PC-3 (cell line): ENCODE data around the gene PHEX. TPM values are rescaled to one million over a fixed set of nuclear protein-coding genes. Genes with fewer than 3 reads are reported as not detected.

Experiments
- ATAC-seq: fragments of 200-7000 bp; cut with Tn5 transposase; 2 replicates; pipeline ENCODE4 v1.9.1; 2020; ENCODE audit warnings: mild to moderate bottlenecking, moderate library complexity
- BruUV-seq: library from RNA; stranded (reverse); fragments of 400-500 nt; replicated peaks from 2 replicates; lab custom pipeline; 2021; lab: Mats Ljungman, UMichigan
- CTCF ChIA-PET: fragments of 300-600 bp; sonication (Branson Sonifier 250); formaldehyde crosslinking; loops from one replicate; lab custom pipeline; 2022; ENCODE audit warnings: antibody characterized with exemption; lab: Charles Lee
- POLR2A ChIA-PET: fragments of 300-600 bp; sonication (Branson Sonifier 250); formaldehyde crosslinking; loops from one replicate; lab custom pipeline; 2022; ENCODE audit warnings: antibody characterized with exemption; ENCODE audit not compliant: unreplicated experiment; lab: Charles Lee
- DNase-seq: peaks from one replicate; pipeline ENCODE4 v3.0.0-alpha.2; 2015
- H2AFZ ChIP-seq: fragments of 300-600 bp; sonication (generic); 2 replicates; pipeline ENCODE4 v1.6.0; 2016; ENCODE audit warnings: antibody characterized with exemption, low read length
- H3F3A ChIP-seq: fragments of 300-600 bp; sonication (generic); one replicate; pipeline ENCODE4 v1.6.0; 2017; ENCODE audit warnings: antibody characterized with exemption, low read length, control low read depth, mild to moderate bottlenecking; ENCODE audit not compliant: unreplicated experiment
- H3K27ac ChIP-seq: fragments of 300-600 bp; sonication (generic); 2 replicates; pipeline ENCODE4 v1.5.1; 2016; ENCODE audit warnings: mild to moderate bottlenecking, low read length
- H3K27me3 ChIP-seq: fragments of 300-600 bp; sonication (generic); 2 replicates; pipeline ENCODE4 v1.6.1; 2016; ENCODE audit warnings: low read length, mixed read lengths
- H3K36me3 ChIP-seq: fragments of 300-600 bp; sonication (generic); 2 replicates; pipeline ENCODE4 v1.6.1; 2016; ENCODE audit warnings: low read depth, mixed run types, low read length, mixed read lengths
- H3K4me1 ChIP-seq: fragments of 300-600 bp; sonication (generic); 2 replicates; pipeline ENCODE4 v1.5.1; 2016; ENCODE audit warnings: low read length; ENCODE audit not compliant: insufficient read depth
- H3K4me2 ChIP-seq: fragments of 300-600 bp; sonication (generic); 2 replicates; pipeline ENCODE4 v1.6.0; 2016; ENCODE audit warnings: low read length
- H3K4me3 ChIP-seq: fragments of 300-600 bp; sonication (generic); 2 replicates; pipeline ENCODE4 v1.5.1; 2016; ENCODE audit warnings: mild to moderate bottlenecking, low read length, mixed read lengths
- H3K79me2 ChIP-seq: fragments of 300-600 bp; sonication (generic); 2 replicates; pipeline ENCODE4 v1.6.1; 2017; ENCODE audit warnings: low read length, mixed read lengths
- H3K9ac ChIP-seq: fragments of 300-600 bp; sonication (generic); 2 replicates; pipeline ENCODE4 v1.6.0; 2016; ENCODE audit warnings: mild to moderate bottlenecking, low read length
- H3K9me2 ChIP-seq: fragments of 300-600 bp; sonication (generic); replicated peaks from 2 replicates; pipeline ENCODE4 v1.6.1; 2016; ENCODE audit warnings: mixed run types, low read length, mixed read lengths
- H3K9me3 ChIP-seq: fragments of 300-600 bp; sonication (generic); 2 replicates; pipeline ENCODE4 v1.6.1; 2016; ENCODE audit warnings: low read length, mixed read lengths
- H4K20me1 ChIP-seq: fragments of 300-600 bp; sonication (generic); 2 replicates; pipeline ENCODE4 v1.6.1; 2016; ENCODE audit warnings: low read length, mixed read lengths
- EZH2 ChIP-seq: fragments of 300-600 bp; sonication (generic); IDR thresholded peaks from one replicate; pipeline ENCODE4 v1.6.1; 2017; ENCODE audit warnings: antibody characterized with exemption, mild to moderate bottlenecking, low read length; ENCODE audit not compliant: unreplicated experiment
- EZH2phosphoT487 ChIP-seq: fragments of 300-600 bp; sonication (generic); IDR thresholded peaks from 2 replicates; pipeline ENCODE4 v1.6.1; 2018; ENCODE audit warnings: mild to moderate bottlenecking, antibody characterized with exemption, low read length, borderline replicate concordance
- intact Hi-C: fragments of 100-400 bp; cut with micrococcal nuclease; formaldehyde crosslinking; loops from 2 replicates; pipeline ENCODE4 v1.9.0; 2023
- total RNA-seq: library from RNA; depleted of rRNA; stranded (reverse); fragments of >200 nt; gene quantifications from 2 replicates; pipeline ENCODE4 v1.2.3, GENCODE V29; 2014
- TF ChIP-seq, protein P1 (sequence below): fragments of 300-600 bp; sonication (generic); conservative IDR thresholded peaks from 2 replicates; pipeline ENCODE4 v1.5.1; 2017; ENCODE audit warnings: antibody characterized with exemption, low read depth, mild to moderate bottlenecking, low read length

Gene PHEX
- total RNA-seq, 1 experiment from 2014 or later, result 0.62 TPM

DNA sequence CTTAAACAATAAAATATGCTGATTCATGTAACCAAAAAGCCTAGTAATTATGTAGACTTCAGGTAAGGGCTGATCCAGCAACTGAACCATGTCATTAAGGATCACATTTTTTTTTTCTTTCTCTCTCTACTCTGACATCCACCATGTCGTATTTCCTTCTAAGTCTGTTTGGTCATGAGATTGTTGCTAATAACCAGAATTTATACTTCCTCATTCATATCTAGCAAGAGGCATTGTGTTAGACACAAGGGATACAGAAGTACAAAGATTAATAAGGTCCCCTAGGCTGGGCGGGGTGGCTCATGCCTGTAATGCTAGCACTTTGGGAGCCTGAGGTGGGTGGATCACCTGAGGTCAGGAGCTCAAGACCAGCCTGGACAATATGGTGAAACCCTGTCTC lies 24.1 kb downstream of the PHEX start:
- TF ChIP-seq EZH2 (no peak), EZH2phosphoT487 (no peak)
- TF ChIP-seq, protein P1, sequence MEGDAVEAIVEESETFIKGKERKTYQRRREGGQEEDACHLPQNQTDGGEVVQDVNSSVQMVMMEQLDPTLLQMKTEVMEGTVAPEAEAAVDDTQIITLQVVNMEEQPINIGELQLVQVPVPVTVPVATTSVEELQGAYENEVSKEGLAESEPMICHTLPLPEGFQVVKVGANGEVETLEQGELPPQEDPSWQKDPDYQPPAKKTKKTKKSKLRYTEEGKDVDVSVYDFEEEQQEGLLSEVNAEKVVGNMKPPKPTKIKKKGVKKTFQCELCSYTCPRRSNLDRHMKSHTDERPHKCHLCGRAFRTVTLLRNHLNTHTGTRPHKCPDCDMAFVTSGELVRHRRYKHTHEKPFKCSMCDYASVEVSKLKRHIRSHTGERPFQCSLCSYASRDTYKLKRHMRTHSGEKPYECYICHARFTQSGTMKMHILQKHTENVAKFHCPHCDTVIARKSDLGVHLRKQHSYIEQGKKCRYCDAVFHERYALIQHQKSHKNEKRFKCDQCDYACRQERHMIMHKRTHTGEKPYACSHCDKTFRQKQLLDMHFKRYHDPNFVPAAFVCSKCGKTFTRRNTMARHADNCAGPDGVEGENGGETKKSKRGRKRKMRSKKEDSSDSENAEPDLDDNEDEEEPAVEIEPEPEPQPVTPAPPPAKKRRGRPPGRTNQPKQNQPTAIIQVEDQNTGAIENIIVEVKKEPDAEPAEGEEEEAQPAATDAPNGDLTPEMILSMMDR, result no peak
- Histone ChIP-seq H3K4me2 (no peak overlapping the region), H2AFZ (no peak overlapping the region), H3K4me3 (no peak overlapping the region), H3K9me3 (no peaks in the 10 kb centered on the region), H3K9me2 (no peaks in the 10 kb centered on the region), H3K36me3 (no peaks in the 10 kb centered on the region), H3K27me3 (no peaks in the 10 kb centered on the region), H3K4me1 (peaks cover 21% of the 10 kb centered on the region), H4K20me1 (no peaks in the 10 kb centered on the region), H3K27ac (no peak overlapping the region), H3K9ac (no peak overlapping the region), H3K79me2 (no peaks in the 10 kb centered on the region), H3F3A (no peaks in the 10 kb centered on the region)
- ATAC-seq (no peak), DNase-seq (no peak)
- intact Hi-C loops, result no loop called here
- CTCF ChIA-PET, result no interaction called here
- BruUV-seq, result no TSS peak
- POLR2A ChIA-PET, result no interaction called here

DNA sequence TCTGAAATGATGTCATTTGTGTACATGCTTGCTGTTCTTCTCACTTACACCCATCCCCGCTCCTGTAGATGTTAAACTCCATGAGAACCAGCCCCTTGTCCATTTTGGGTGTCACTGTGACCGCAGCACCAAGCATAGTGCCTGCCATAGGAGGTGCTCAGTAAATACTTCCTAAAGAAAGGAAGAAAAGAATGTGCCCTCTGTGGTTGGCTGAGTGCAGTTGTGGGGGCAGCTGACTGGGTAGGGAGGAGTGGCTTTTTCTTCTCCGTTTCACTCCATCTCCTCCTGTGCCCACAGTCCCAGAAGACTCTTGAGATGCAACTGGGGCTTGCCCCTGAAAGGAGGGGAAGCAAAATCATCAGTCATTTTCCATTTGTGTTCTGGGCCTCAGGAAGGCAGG lies 25.5 kb downstream of the PHEX start:
- H3K36me3 ChIP-seq, result no peaks in the 10 kb centered on the region
- ChIA-PET POLR2A (no interaction called here), CTCF (no interaction called here)
- no peaks in the 10 kb centered on the region for H3K27me3 ChIP-seq
- TF ChIP-seq EZH2 (no peak), EZH2phosphoT487 (no peak)
- TF ChIP-seq, protein P1, result no peak
- no peak overlapping the region for H2AFZ ChIP-seq
- H3K4me2 ChIP-seq, result no peak overlapping the region
- H3K4me1 ChIP-seq, result peaks cover 25% of the 10 kb centered on the region
- BruUV-seq, result no TSS peak
- no peaks in the 10 kb centered on the region for H3K79me2 ChIP-seq
- no peaks in the 10 kb centered on the region for H3K9me3 ChIP-seq
- no peaks in the 10 kb centered on the region for H3F3A ChIP-seq
- H3K9me2 ChIP-seq, result no peaks in the 10 kb centered on the region
- no peak for DNase-seq
- H3K27ac ChIP-seq, result no peak overlapping the region
- H3K4me3 ChIP-seq, result no peak overlapping the region
- no peaks in the 10 kb centered on the region for H4K20me1 ChIP-seq
- no peak overlapping the region for H3K9ac ChIP-seq
- intact Hi-C loops, result no loop called here
- ATAC-seq, result no peak

DNA sequence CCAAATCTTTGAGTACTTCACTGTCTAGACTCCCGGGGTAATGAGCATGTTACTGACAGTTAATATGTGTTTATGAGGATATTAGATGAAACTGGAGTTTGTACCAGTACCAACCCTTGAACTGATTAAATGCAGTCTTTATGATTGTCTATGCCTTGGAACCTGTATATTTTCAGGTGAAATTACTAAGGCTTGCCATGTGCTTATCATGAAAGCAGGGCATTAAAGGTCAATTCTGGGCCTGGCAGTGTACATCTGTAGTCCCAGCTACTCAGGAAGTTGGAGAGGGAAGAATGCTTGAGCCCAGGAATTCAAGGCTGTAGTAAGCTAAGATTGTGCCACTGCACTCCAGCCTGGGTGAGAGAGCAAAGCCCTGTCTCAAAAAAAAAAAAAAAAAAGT lies 27.6 kb downstream of the PHEX start:
- no peak for TF ChIP-seq EZH2
- TF ChIP-seq EZH2phosphoT487, result no peak
- TF ChIP-seq, protein P1, result no peak
- Histone ChIP-seq H3K9me2 (no peaks in the 10 kb centered on the region), H3K36me3 (no peaks in the 10 kb centered on the region), H3K79me2 (no peaks in the 10 kb centered on the region), H3K4me2 (peak overlapping the region; percentile 61), H3K27ac (peak overlapping the region; percentile 94), H4K20me1 (no peaks in the 10 kb centered on the region), H3K4me1 (peaks cover 25% of the 10 kb centered on the region), H3F3A (no peaks in the 10 kb centered on the region), H3K9ac (peak overlapping the region; percentile 58), H3K27me3 (no peaks in the 10 kb centered on the region), H2AFZ (no peak overlapping the region), H3K9me3 (no peaks in the 10 kb centered on the region), H3K4me3 (no peak overlapping the region)
- intact Hi-C loops, result no loop called here
- no peak for ATAC-seq
- no peak for DNase-seq
- POLR2A ChIA-PET, result no interaction called here
- BruUV-seq, result no TSS peak
- CTCF ChIA-PET, result no interaction called here
